Measurements from ENCODE around the gene OVOL1. TPM values are rescaled to one million over a fixed set of nuclear protein-coding genes. Genes with fewer than 3 reads are reported as not detected.

Gene OVOL1
- total RNA-seq, 5 donors from 2014 or later (not counting 1 experiment from before 2014, with no cell fraction given): 0.12 to 0.13 TPM; not detected in 3

DNA sequence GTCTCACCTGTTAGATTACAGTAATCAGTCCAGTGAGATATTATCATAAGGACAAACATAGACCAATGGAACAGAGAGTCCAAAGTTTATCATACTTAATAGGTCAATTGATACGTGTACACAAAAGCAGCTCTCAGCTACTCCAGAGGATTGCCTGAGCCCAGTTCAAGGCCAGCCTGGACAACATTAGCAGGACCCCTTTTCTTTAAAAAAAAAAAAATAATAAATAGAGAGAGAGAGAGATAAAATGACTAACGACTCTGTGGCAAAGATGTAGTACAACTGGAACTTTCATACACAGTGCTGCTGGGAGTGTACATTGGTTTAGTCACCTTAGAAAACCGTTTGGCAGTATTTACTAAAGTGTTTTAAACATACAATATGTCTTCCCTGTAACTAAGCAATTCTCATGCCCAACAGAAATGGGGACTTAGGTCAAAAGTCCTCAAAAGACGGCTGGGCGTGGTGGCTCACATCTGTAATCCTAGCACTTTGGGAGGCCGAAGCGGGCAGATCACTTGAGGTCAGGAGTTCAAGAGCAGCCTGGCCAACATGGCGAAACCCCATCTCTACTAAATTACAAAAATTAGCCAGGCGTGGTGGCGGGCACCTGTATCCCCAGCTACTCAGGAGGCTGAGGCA is 57.5 kb downstream of the OVOL1 start:
- Mint-ChIP-seq H3K36me3 (no peaks in the 10 kb centered on the region), H3K4me3 (no peak overlapping the region), H3K27me3 (no peaks in the 10 kb centered on the region), H3K9me3 (no peaks in the 10 kb centered on the region), H3K4me1 (no peaks in the 10 kb centered on the region), H3K27ac (no peak overlapping the region)
- Histone ChIP-seq H3K27ac (ENCODE audit: low read length) (no peak overlapping the region), H3K36me3 (ENCODE audit: control insufficient read depth in 2 of 2, extremely low read depth in 1 of 2, insufficient read depth in 1 of 2, low read length in 1 of 2) (no peaks in the 10 kb centered on the region), H3K4me1 (ENCODE audit: control insufficient read depth in 1 of 2, extremely low read depth in 1 of 2, insufficient read depth in 2 of 2, low read length in 2 of 2) (no peaks in the 10 kb centered on the region), H3K4me3 (ENCODE audit: control insufficient read depth in 1 of 2, extremely low read depth in 1 of 2, low read length in 1 of 2) (no peak overlapping the region), H3K27me3 (replicated peaks in 1 of 2; ENCODE audit: control insufficient read depth in 2 of 2, extremely low read depth in 1 of 2, insufficient read depth in 2 of 2, low read length in 1 of 2) (no peaks in the 10 kb centered on the region), H3K9me3 (no peaks in the 10 kb centered on the region)
- ChIA-PET POLR2A (no interaction called here), CTCF (interaction anchor here in 1 of 2 donors (0.6 kb wide), 1 partner anchor 15 kb away, joined by 4 read pairs; no protein-coding TSS in a partner anchor)
- ATAC-seq (replicated peaks in 1 of 4) (no peak), DNase-seq (no peak)
- 94% methylated on average over 3 of the region's 10 CpGs for WGBS (ENCODE audit: insufficient coverage)

Other genes with a start within 250 kb of the OVOL1 start
- gene LTBP3, start 228.7 kb upstream of the OVOL1 start, total RNA-seq: 100 to 1,000 TPM; 200 to 364 (median 284) TPM
- gene ZNRD2, start 216.6 kb upstream of the OVOL1 start, total RNA-seq: 10 to 100 TPM; 32.5 to 36.9 (median 34.5) TPM
- 10 to 100 TPM; 36.3 to 72.9 (median 69.3) TPM for gene FAM89B, start 214.5 kb upstream of the OVOL1 start, total RNA-seq
- 100 to 1,000 TPM; 115 to 170 (median 150) TPM for gene EHBP1L1, start 211.0 kb upstream of the OVOL1 start, total RNA-seq
- 1 to 10 TPM; 2.3 to 8.0 (median 3.6) TPM for gene KCNK7, start 191.3 kb upstream of the OVOL1 start, total RNA-seq
- 100 to 1,000 TPM in 2 of 5 donors, 10 to 100 TPM in 3; 60.8 to 110 (median 84.0) TPM for gene MAP3K11, start 172.8 kb upstream of the OVOL1 start, total RNA-seq
- gene PCNX3, start 171.3 kb upstream of the OVOL1 start, total RNA-seq: 10 to 100 TPM; 54.2 to 74.7 (median 66.8) TPM
- 100 to 1,000 TPM; 179 to 285 (median 200) TPM for gene SIPA1, start 149.0 kb upstream of the OVOL1 start, total RNA-seq
- 100 to 1,000 TPM; 155 to 302 (median 172) TPM for gene RELA, start 124.1 kb upstream of the OVOL1 start, total RNA-seq
- gene KAT5, start 74.8 kb upstream of the OVOL1 start, total RNA-seq: 100 to 1,000 TPM in 4 of 5 donors, 10 to 100 TPM in 1; 99.9 to 111 (median 104) TPM
- gene RNASEH2C, start 66.3 kb upstream of the OVOL1 start, total RNA-seq: 10 to 100 TPM; 35.8 to 77.4 (median 70.7) TPM
- 10 to 100 TPM; 17.7 to 31.6 (median 30.1) TPM for gene AP5B1, start 6.1 kb upstream of the OVOL1 start, total RNA-seq
- gene SNX32, start 46.9 kb downstream of the OVOL1 start, total RNA-seq: 1 to 10 TPM in 4 of 5 donors, under 1 TPM in 1; 0.26 to 1.4 (median 1.2) TPM
- 100 to 1,000 TPM; 584 to 761 (median 636) TPM for gene CFL1, start 71.1 kb downstream of the OVOL1 start, total RNA-seq
- gene MUS81, start 73.4 kb downstream of the OVOL1 start, total RNA-seq: 100 to 1,000 TPM in 2 of 5 donors, 10 to 100 TPM in 3; 55.5 to 118 (median 95.6) TPM
- gene EFEMP2, start 85.7 kb downstream of the OVOL1 start, total RNA-seq: 10 to 100 TPM in 3 of 5 donors, 1 to 10 TPM in 2; 7.0 to 14.1 (median 10.2) TPM
- 100 to 1,000 TPM in 1 of 5 donors, 10 to 100 TPM in 4; 45.3 to 127 (median 66.4) TPM for gene CTSW, start 92.8 kb downstream of the OVOL1 start, total RNA-seq
- 10 to 100 TPM; 30.2 to 47.1 (median 39.2) TPM for gene FIBP, start 101.4 kb downstream of the OVOL1 start, total RNA-seq
- gene CCDC85B, start 103.6 kb downstream of the OVOL1 start, total RNA-seq: 10 to 100 TPM; 20.3 to 39.0 (median 37.4) TPM
- gene FOSL1, start 113.3 kb downstream of the OVOL1 start, total RNA-seq: 1 to 10 TPM in 2 of 5 donors, under 1 TPM in 3; 0.49 to 1.6 (median 0.65) TPM
- gene C11orf68, start 132.0 kb downstream of the OVOL1 start, total RNA-seq: 10 to 100 TPM; 20.5 to 66.7 (median 63.3) TPM
- gene DRAP1, start 132.4 kb downstream of the OVOL1 start, total RNA-seq: 100 to 1,000 TPM in 3 of 5 donors, 10 to 100 TPM in 2; 56.3 to 122 (median 107) TPM
- not detected for gene TSGA10IP, start 158.4 kb downstream of the OVOL1 start, total RNA-seq
- 10 to 100 TPM; 70.9 to 95.2 (median 89.9) TPM for gene SART1, start 174.7 kb downstream of the OVOL1 start, total RNA-seq
- gene EIF1AD, start 215.1 kb downstream of the OVOL1 start, total RNA-seq: 100 to 1,000 TPM in 1 of 5 donors, 10 to 100 TPM in 4; 50.7 to 114 (median 58.8) TPM
- 100 to 1,000 TPM in 1 of 5 donors, 10 to 100 TPM in 4; 70.9 to 101 (median 82.6) TPM for gene BANF1, start 215.4 kb downstream of the OVOL1 start, total RNA-seq
- gene CST6, start 224.9 kb downstream of the OVOL1 start, total RNA-seq: not detected
- not detected for gene CATSPER1, start 239.4 kb downstream of the OVOL1 start, total RNA-seq

All from T-cell (primary cell).